ENCODE measurements around the gene TEN1. TPM values are rescaled to one million over a fixed set of nuclear protein-coding genes. Genes with fewer than 3 reads are reported as not detected.

The TEN1 gene
- total and polyA plus RNA-seq, 4 donors, result 8.9 to 19.7 (median 16.9) TPM

DNA sequence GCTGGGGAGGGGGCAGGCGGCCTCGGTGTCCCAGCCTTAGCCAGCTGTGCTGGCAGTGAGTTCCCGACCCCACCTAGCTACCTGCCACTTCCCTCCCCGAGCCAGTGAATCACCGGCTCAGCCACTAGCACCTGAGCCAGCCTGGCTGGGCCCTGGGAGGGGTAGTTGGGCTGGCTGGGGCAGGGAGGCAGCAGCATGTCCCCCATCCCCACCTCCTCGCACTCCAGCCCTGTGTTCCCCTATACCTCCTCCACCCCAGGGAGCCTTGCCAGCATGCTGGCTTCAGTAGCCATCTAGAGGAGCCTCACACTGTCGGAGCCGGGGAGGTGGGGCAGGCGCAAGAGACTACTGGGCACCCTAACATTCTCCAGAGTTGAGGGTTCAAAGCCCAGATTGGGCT is 45.3 kb downstream of the TEN1 start:
- H3K9me3 ChIP-seq (ENCODE audit: control insufficient read depth, low read length), result no peaks in the 10 kb centered on the region
- 84% methylated on average over 9 of the region's 9 CpGs for WGBS, 2 donors
- H3K27ac ChIP-seq (ENCODE audit: low read depth in 1 of 2, low read length in 2 of 2), result no peak overlapping the region
- no peaks in the 10 kb centered on the region for H3K36me3 ChIP-seq (ENCODE audit: control insufficient read depth in 1 of 2, insufficient read depth in 2 of 2, low read length in 1 of 2)
- no peak for ATAC-seq (ENCODE audit: low FRiP score)
- intact Hi-C loops (cut with DNase I), result no loop called here
- no peaks in the 10 kb centered on the region for H3K4me1 ChIP-seq (ENCODE audit: control insufficient read depth in 1 of 2, insufficient read depth in 2 of 2, low read length in 2 of 2)
- no peak for DNase-seq
- no peaks in the 10 kb centered on the region for H3K27me3 ChIP-seq (ENCODE audit: control insufficient read depth in 1 of 2, insufficient read depth in 2 of 2, low read length in 1 of 2)
- H3K4me3 ChIP-seq (ENCODE audit: low read length in 2 of 2), result no peak overlapping the region

DNA sequence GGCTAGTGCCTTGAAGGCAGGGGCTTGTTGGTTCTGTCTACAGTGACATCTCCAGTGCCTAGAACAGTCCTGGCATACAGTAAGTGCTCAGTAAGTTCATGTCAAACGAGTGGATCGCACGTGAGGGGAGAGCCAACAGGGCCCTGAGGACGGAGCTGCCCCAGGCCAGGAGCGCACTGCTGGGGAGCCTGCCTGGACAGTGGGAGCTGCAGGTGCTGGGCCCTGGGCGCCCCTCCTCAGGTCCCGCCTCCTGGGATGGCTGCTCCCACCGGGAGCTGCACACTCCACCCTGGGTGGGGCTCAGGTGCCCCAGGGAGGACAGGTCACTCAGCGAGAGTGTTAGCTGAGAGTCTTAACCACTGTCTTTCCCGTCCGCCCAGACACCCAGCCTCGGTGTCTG is 46.3 kb downstream of the TEN1 start:
- 89 to 91% methylated on average over 12 of the region's 12 CpGs for WGBS, 2 donors
- Histone ChIP-seq H3K27ac (ENCODE audit: low read depth in 1 of 2, low read length in 2 of 2) (no peak overlapping the region), H3K36me3 (ENCODE audit: control insufficient read depth in 1 of 2, insufficient read depth in 2 of 2, low read length in 1 of 2) (no peaks in the 10 kb centered on the region), H3K4me1 (ENCODE audit: control insufficient read depth in 1 of 2, insufficient read depth in 2 of 2, low read length in 2 of 2) (no peaks in the 10 kb centered on the region), H3K9me3 (ENCODE audit: control insufficient read depth, low read length) (no peaks in the 10 kb centered on the region), H3K4me3 (ENCODE audit: low read length in 2 of 2) (no peak overlapping the region), H3K27me3 (ENCODE audit: control insufficient read depth in 1 of 2, insufficient read depth in 2 of 2, low read length in 1 of 2) (no peaks in the 10 kb centered on the region)
- no peak for ATAC-seq (ENCODE audit: low FRiP score)
- DNase-seq, result no peak
- intact Hi-C loops (cut with DNase I), result no loop called here

- no peak overlapping the region for H3K4me3 ChIP-seq (ENCODE audit: low read length in 2 of 2)
- intact Hi-C loops (cut with DNase I), result no loop called here
- ATAC-seq (ENCODE audit: low FRiP score), result no peak
- no peak for DNase-seq
- H3K4me1 ChIP-seq (ENCODE audit: control insufficient read depth in 1 of 2, insufficient read depth in 2 of 2, low read length in 2 of 2), result no peaks in the 10 kb centered on the region
- no peaks in the 10 kb centered on the region for H3K27me3 ChIP-seq (ENCODE audit: control insufficient read depth in 1 of 2, insufficient read depth in 2 of 2, low read length in 1 of 2)
- 82 to 83% methylated on average over 15 of the region's 15 CpGs for WGBS, 2 donors
- no peaks in the 10 kb centered on the region for H3K9me3 ChIP-seq (ENCODE audit: control insufficient read depth, low read length)
- no peak overlapping the region for H3K27ac ChIP-seq (ENCODE audit: low read depth in 1 of 2, low read length in 2 of 2)
- no peaks in the 10 kb centered on the region for H3K36me3 ChIP-seq (ENCODE audit: control insufficient read depth in 1 of 2, insufficient read depth in 2 of 2, low read length in 1 of 2)
Observed at GRCh38 chr17:76026714-76027158, 47.7 kb downstream of the TEN1 start.

- ATAC-seq (ENCODE audit: low FRiP score), result no peak
- H3K4me3 ChIP-seq (ENCODE audit: low read length in 2 of 2), result no peak within 1 kb of the TSS
- WGBS, 2 donors, result 81 to 83% methylated on average over 17 to 24 of the region's 24 CpGs
- H3K9me3 ChIP-seq (ENCODE audit: control insufficient read depth, low read length), result no peaks in the 10 kb centered on the region
- no peaks in the 10 kb centered on the region for H3K36me3 ChIP-seq (ENCODE audit: control insufficient read depth in 1 of 2, insufficient read depth in 2 of 2, low read length in 1 of 2)
- no peaks in the 10 kb centered on the region for H3K4me1 ChIP-seq (ENCODE audit: control insufficient read depth in 1 of 2, insufficient read depth in 2 of 2, low read length in 2 of 2)
- no peak within 1 kb of the TSS for H3K27ac ChIP-seq (ENCODE audit: low read depth in 1 of 2, low read length in 2 of 2)
- DNase-seq, result no peak
- H3K27me3 ChIP-seq (ENCODE audit: control insufficient read depth in 1 of 2, insufficient read depth in 2 of 2, low read length in 1 of 2), result no peaks in the 10 kb centered on the region
- intact Hi-C loops (cut with DNase I), result no loop called here
Observed at GRCh38 chr17:76027159-76027839, 48.3 kb downstream of the TEN1 start, which contains the start of gene EVPL. Gene EVPL, minus strand, starts transcription at chr17:76027306. Its CDS starts 108 bp downstream, at chr17:76027198.

DNA sequence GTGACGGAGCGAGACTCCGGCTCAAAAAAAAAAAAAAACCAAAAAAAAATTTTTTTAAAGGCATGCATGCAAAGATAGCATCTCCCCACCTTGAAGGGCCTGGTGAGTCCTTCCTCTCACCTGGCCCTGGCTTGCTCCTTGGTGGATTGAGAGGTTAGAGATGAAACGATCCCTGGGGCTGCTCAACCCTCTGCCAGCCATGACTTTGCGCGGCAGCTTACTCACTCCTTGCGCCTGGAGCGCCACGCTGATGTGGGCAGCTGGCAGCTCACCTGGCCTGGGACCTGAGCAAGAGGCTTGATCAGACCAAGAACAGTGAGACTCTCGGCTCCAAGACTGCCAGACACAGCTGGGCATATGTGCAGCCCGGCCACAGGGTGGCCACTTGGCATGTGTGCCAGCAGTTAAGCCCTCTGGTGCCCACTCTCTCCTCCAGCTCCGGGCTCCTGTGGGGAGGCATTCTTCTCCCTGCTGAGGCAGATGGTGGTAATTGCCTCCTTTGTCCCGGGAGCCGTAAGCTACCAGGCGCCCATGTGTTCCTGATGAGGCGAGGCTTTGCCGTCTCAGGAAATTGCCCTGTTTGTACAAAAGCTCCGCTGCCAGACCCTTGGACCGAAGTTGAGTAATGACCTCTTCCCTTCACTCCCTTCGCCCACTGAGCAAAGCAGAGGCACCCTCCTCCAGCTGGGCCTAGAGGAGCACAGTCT is 53.2 kb downstream of the TEN1 start:
- no peak overlapping the region for H3K27ac ChIP-seq (ENCODE audit: low read depth in 1 of 2, low read length in 2 of 2)
- ATAC-seq (ENCODE audit: low FRiP score) (no peak), DNase-seq (no peak)
- H3K4me3 ChIP-seq (ENCODE audit: low read length in 2 of 2), result no peak overlapping the region
- H3K27me3 ChIP-seq (ENCODE audit: control insufficient read depth in 1 of 2, insufficient read depth in 2 of 2, low read length in 1 of 2), result no peaks in the 10 kb centered on the region
- H3K4me1 ChIP-seq (ENCODE audit: control insufficient read depth in 1 of 2, insufficient read depth in 2 of 2, low read length in 2 of 2), result no peaks in the 10 kb centered on the region
- no peaks in the 10 kb centered on the region for H3K9me3 ChIP-seq (ENCODE audit: control insufficient read depth, low read length)
- intact Hi-C loops (cut with DNase I), result no loop called here
- WGBS, 2 donors, result 69% methylated on average over 20 of the region's 20 CpGs
- H3K36me3 ChIP-seq (ENCODE audit: control insufficient read depth in 1 of 2, insufficient read depth in 2 of 2, low read length in 1 of 2), result no peaks in the 10 kb centered on the region

- no peaks in the 10 kb centered on the region for H3K4me1 ChIP-seq (ENCODE audit: control insufficient read depth in 1 of 2, insufficient read depth in 2 of 2, low read length in 2 of 2)
- ATAC-seq (ENCODE audit: low FRiP score), result no peak
Observed at GRCh38 chr17:76032780-76033108, 53.7 kb downstream of the TEN1 start.

GRCh38 chr17:76033139-76033538 is 54.1 kb downstream of the TEN1 start:
- H3K4me3 ChIP-seq (ENCODE audit: low read length in 2 of 2), result no peak overlapping the region
- no peak for ATAC-seq (ENCODE audit: low FRiP score)
- WGBS, 2 donors, result 97% methylated on average over 6 of the region's 6 CpGs
- H3K4me1 ChIP-seq (ENCODE audit: control insufficient read depth in 1 of 2, insufficient read depth in 2 of 2, low read length in 2 of 2), result no peaks in the 10 kb centered on the region
- intact Hi-C loops (cut with DNase I), result no loop called here
- no peak overlapping the region for H3K27ac ChIP-seq (ENCODE audit: low read depth in 1 of 2, low read length in 2 of 2)
- no peaks in the 10 kb centered on the region for H3K9me3 ChIP-seq (ENCODE audit: control insufficient read depth, low read length)
- no peaks in the 10 kb centered on the region for H3K27me3 ChIP-seq (ENCODE audit: control insufficient read depth in 1 of 2, insufficient read depth in 2 of 2, low read length in 1 of 2)
- no peaks in the 10 kb centered on the region for H3K36me3 ChIP-seq (ENCODE audit: control insufficient read depth in 1 of 2, insufficient read depth in 2 of 2, low read length in 1 of 2)
- DNase-seq, result no peak

More at GRCh38 chr17:76032780-76033108, 53.7 kb downstream of the TEN1 start:
- Histone ChIP-seq H3K27ac (ENCODE audit: low read depth in 1 of 2, low read length in 2 of 2) (no peak overlapping the region), H3K27me3 (ENCODE audit: control insufficient read depth in 1 of 2, insufficient read depth in 2 of 2, low read length in 1 of 2) (no peaks in the 10 kb centered on the region), H3K36me3 (ENCODE audit: control insufficient read depth in 1 of 2, insufficient read depth in 2 of 2, low read length in 1 of 2) (no peaks in the 10 kb centered on the region), H3K9me3 (ENCODE audit: control insufficient read depth, low read length) (no peaks in the 10 kb centered on the region), H3K4me3 (ENCODE audit: low read length in 2 of 2) (no peak overlapping the region)
- WGBS, 2 donors, result 90 to 92% methylated on average over 5 of the region's 5 CpGs
- intact Hi-C loops (cut with DNase I), result no loop called here
- DNase-seq, result no peak

DNA sequence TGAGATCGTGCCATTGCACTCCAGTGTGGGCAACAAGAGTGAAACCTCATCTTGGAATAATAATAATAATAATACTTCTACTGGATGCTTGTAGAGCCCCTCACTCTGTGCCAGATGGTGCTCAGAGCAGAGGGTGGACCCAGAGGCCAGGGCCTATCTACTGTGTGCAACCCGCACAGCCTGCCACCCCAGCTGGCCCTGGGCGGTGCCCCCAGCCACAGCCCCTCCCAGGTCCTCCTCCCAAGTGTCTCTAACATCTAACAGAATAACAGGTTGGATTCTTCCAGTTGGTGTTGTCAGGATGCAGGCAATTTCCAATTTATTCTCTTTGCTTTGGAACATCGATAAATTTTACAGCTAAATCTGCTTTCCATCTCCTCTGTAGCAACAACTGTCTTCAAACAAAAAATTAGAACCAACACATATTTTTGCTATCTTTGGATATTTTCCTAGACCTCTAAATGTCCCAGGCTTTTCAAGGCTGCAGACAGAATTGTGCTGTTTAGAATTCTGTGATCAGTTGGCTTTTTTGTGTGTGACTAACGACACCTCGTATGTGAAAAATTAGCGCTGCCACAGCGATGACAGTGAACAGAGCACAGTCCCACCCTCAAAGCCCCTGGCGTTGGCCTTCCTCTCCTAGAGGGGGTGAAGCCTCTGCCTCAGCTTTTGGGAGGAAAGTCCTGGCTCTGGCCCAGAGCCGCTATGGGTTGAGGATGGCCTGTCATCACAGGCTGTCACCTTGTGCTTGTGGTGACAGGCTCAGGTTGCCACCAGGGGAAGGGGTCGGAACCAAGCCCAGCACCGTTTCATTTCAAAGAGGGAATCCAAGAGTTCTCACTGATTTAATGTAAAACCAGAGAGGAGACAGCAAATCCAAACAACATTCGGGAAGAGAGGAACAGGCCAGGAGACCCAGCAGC is 55.6 kb downstream of the TEN1 start:
- Histone ChIP-seq H3K4me1 (ENCODE audit: control insufficient read depth in 1 of 2, insufficient read depth in 2 of 2, low read length in 2 of 2) (no peaks in the 10 kb centered on the region), H3K27me3 (ENCODE audit: control insufficient read depth in 1 of 2, insufficient read depth in 2 of 2, low read length in 1 of 2) (no peaks in the 10 kb centered on the region), H3K27ac (ENCODE audit: low read depth in 1 of 2, low read length in 2 of 2) (no peak overlapping the region), H3K9me3 (ENCODE audit: control insufficient read depth, low read length) (no peaks in the 10 kb centered on the region), H3K4me3 (ENCODE audit: low read length in 2 of 2) (no peak overlapping the region), H3K36me3 (ENCODE audit: control insufficient read depth in 1 of 2, insufficient read depth in 2 of 2, low read length in 1 of 2) (peaks cover 0 to 3% of the 10 kb centered on the region in 2 donors)
- ATAC-seq (ENCODE audit: low FRiP score) (no peak), DNase-seq (no peak)
- 45 to 53% methylated on average over 13 of the region's 13 CpGs for WGBS, 2 donors
- intact Hi-C loops (cut with DNase I), result no loop called here

Data from aorta (tissue), 5 donors.